ENCODE data around the gene SLC30A4. TPM values are rescaled to one million over a fixed set of nuclear protein-coding genes. Genes with fewer than 3 reads are reported as not detected.
"Not testable (repeated sequence)": the region's sequence is repeated elsewhere in the genome, so short reads cannot be mapped to it uniquely, and the experiment has no call there.

SLC30A4 gene, protein sequence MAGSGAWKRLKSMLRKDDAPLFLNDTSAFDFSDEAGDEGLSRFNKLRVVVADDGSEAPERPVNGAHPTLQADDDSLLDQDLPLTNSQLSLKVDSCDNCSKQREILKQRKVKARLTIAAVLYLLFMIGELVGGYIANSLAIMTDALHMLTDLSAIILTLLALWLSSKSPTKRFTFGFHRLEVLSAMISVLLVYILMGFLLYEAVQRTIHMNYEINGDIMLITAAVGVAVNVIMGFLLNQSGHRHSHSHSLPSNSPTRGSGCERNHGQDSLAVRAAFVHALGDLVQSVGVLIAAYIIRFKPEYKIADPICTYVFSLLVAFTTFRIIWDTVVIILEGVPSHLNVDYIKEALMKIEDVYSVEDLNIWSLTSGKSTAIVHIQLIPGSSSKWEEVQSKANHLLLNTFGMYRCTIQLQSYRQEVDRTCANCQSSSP
- 10 to 100 TPM in 1 of 2 donors, 1 to 10 TPM in 1; 9.2 to 11.3 TPM for total RNA-seq
- long read RNA-seq, donor 1, partial matches to known transcripts, result 0 of 4 reads
- long read RNA-seq, donor 1, other reads (novel, unspliced or antisense), result 4 of 4 reads
- long read RNA-seq, donor 2, partial matches to known transcripts, result 1 of 5 reads
- long read RNA-seq, donor 2, other reads (novel, unspliced or antisense), result 4 of 5 reads

DNA sequence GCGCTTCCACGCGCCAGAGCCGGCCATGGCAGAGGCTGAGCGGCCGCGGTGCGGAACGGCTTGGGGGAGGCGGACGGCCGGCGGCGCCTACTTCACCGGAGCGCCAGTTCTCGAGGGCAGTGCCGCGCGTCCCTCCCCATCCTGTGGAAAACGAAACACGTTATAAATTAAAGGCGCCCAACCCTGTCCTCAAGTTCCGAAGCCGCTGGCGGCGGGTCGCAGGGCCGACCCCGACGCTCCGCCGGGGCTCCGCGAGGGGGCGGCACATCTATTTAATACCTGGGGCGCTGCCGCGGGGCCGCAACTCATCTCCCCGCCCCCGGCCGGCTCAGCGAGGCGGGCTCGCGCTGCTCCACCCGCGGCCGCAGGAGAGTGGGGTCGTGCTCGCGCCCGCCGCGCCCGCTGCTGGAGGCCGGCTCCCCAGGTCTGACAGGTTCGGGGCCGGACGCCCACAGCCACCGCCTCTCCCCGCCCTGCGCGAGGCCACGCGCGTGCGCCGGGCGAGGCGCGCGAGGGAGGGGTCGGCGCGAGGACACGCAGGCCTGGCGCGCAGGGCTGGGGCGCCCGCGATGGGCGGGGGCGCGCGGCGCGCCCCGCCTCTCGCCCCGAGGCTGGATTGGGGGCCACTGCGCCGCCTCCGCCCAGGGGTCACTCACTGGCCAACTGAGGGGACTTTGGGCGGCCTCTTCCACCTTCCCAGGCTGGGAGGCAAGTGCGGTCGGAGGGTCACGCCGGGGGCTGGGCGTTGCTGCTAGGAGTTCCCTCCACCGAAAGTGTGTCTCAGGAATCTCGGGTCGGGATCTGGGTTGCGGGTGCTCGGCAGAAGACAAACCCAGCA lies at the start of gene SLC30A4:
Gene SLC30A4, minus strand, starts transcription at position 428 of the 838 bp plus-strand sequence. Its CDS starts 401 bp downstream, at position 27.
- intact Hi-C loops (cut with DNase I), result loop anchor here (10.0 kb wide), 1 partner anchor 92 kb away; no protein-coding TSS in a partner anchor
- peak; percentile 89 for DNase-seq (ENCODE audit: low spot score)

DNA sequence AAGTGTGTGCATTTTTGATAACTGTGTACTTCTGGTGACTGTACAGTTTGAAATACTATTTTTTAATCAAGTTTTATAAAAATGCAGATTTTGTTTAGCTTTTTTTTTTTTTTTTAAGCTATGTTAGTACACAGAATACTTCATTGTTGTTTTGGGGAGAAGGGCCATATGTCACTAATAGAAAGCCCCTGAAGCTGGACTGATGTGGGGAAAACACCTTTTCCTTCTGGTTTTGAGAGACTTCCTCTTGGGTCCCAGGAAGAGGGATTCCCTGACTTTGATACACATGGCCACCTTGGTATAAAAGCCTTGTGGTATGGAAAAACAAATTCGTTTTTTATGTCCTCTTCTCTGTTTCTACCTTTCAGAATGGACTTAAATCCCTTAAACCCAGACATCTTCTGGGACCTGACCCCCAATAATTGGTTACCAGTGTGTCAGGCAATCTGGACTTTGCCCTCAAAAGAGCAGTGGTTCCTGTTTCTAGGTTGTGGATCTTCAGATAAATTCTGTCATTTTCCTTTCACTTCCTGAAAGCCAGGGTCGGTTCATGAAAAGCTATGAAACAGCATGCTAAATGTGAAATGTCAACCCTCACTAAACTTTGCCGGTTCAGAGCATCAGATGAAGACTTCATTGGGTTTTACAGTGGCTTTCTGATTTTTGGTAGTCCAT lies 33.5 kb upstream of the SLC30A4 start:
- no peak for DNase-seq (ENCODE audit: low spot score)
- intact Hi-C loops (cut with DNase I), result no loop called here

DNA sequence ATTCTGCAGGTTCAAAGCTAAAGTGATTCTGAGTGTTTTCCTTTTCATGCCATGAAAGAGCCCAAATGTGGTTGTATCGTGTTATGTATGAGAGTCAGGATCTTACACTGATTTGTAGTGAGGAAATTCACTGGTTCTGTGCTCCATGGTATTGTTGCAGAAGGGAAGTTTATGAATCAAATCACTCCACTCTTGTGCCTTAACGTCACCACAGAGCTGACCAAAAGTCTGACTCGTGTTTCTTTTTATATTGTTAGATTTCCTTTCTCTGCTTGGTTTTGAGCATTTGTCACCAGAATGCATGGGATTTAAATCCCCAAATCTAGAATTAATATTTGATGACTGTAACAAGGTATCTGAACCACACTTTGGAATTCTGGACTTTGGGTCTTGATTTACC lies 29.1 kb upstream of the SLC30A4 start:
- DNase-seq (ENCODE audit: low spot score), result no peak
- intact Hi-C loops (cut with DNase I), result no loop called here

DNA sequence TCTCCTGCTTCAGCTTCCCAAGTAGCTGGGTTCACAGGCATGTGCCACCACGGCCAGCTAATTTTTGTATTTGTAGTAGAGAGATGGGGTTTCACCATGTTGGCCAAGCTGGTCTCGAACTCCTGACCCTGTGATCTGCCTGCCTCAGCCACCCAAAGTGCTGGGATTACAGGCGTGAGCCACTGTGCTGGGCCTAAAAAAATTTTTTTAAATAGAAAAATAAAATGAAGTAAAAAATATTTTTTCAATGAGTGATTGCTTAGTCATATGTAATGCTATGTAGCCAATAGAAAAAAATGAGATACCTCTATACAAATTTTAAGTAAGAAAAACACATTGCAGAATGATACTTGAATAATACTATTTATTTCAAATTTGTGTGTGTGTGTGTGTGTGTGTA lies 27.9 kb upstream of the SLC30A4 start:
- DNase-seq (ENCODE audit: low spot score), result no peak
- intact Hi-C loops (cut with DNase I), result no loop called here

GRCh38 chr15:45549541-45550220 lies 27.1 kb upstream of the SLC30A4 start:
- intact Hi-C loops (cut with DNase I), result no loop called here
- DNase-seq (ENCODE audit: low spot score), result no peak

DNA sequence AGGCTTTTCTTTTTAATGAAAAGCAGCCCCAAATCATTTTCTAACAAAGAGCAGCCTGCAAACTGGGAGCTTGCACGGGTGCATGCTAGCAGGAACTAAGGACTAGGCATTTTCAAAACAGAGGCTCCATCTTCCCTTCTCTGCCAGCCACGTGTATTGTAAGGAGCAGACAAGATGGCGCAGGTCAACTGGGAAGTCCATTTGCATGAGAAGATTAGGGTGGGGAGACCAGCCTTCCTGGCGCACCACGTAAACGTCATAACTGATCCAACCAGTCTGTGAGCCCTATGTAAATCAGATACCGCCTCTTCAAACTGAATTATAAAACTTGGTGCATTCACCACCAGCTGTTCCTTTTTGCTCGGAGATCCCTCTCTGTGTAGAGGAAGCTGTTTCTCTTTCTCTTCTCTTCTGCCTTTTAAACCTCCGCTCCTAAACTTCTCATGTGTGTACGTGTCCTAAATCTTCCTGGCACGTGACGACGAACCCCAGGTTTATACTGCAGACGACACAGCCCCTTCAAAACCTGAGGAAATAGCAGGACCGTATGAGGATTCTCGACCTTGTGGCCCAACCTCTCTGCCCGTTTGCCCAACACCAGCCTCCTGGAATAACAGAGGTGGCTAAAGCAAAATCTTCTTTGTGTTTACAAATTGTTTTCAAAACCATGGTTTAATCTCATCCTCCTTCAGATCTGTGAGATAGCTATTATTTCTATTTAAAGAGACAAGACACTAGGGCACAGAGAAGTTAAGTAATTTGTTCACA lies 26.4 kb upstream of the SLC30A4 start:
- DNase-seq (ENCODE audit: low spot score), result no peak
- intact Hi-C loops (cut with DNase I), result no loop called here

DNA sequence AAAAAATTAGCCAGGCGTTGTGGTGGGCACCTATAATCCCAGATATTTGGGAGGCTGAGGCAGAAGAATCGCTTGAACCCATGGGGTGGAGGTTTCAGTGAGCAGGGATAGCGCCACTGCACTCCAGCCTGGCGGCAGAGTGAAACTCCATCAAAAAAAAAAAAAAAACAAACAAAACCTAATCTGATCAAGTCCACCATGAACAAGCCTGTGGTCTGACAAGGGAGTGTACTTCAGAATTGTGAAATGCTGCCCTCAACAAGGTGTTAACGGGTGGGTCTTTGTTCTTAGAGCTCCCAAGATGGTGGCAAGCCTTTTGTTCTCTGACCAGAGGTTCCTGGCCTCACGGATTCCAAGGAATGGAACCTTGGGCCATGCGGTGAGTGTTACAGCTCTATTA lies 24.2 kb upstream of the SLC30A4 start:
- intact Hi-C loops (cut with DNase I), result no loop called here
- DNase-seq (ENCODE audit: low spot score), result no peak

DNA sequence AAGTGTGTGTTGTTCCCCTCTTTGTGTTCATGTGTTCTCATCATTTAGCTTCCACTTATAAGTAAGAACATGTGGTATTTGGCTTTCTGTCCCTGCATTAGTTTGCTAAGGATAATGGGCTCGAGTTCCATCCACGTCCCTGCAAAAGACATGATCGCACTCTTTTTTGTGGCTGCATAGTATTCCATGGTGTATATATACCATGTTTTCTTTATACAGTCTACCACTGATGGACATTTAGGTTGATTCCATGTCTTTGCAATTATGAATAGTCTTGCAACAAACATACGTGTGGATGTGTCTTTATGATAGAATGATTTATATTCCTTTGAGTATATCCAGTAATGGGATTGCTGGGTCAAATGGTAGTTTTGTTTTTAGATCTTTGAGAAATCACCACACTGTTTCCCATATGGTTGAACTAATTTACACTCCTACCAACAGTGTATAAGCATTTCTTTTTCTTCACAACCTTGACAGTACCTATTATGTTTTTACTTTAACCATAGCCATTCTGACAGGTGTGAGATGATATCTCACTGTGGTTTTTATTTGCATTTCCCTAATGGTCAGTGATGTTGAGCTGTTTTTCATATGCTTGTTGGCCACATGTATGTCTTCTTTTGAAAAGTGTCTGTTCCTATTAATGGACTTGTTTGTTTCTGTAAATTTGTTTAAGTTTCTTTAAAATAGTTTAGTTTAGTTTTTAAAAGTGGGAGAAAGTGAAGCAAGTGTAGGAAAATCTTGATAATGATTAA lies 21.9 kb upstream of the SLC30A4 start:
- DNase-seq (ENCODE audit: low spot score), result no peak

GRCh38 chr15:45543051-45543450 lies 20.5 kb upstream of the SLC30A4 start:
- DNase-seq (ENCODE audit: low spot score), result no peak
- intact Hi-C loops (cut with DNase I), result loop anchor here in 1 of 2 donors (5.0 kb wide), 1 partner anchor 389 kb away; no protein-coding TSS in a partner anchor

More for the DNA sequence above, 21.9 kb upstream of the SLC30A4 start:
- intact Hi-C loops (cut with DNase I), result loop anchor here in 1 of 2 donors (5.0 kb wide), 1 partner anchor 388 kb away; no protein-coding TSS in a partner anchor

DNA sequence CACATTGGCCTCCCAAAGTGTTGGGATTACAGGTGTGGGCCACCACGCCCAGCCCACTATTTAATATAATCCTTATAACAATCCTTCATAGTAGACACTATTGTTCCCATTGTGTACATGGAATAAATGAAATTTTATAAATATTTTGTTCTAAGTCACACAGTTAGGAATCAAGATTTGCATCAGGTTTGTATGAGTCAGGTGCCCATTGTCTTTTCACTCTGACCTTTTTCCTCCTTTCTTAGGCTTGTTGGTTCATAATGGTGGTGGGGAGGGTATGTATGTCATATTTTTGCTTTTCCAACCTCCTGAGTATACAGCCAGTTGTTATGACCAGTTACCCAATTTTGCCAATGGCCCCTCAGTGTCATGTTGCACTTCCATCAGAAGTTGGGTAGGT lies 18.0 kb upstream of the SLC30A4 start:
- DNase-seq (ENCODE audit: low spot score), result no peak
- intact Hi-C loops (cut with DNase I), result loop anchor here in 1 of 2 donors (5.0 kb wide), 1 partner anchor 392 kb away; no protein-coding TSS in a partner anchor

DNA sequence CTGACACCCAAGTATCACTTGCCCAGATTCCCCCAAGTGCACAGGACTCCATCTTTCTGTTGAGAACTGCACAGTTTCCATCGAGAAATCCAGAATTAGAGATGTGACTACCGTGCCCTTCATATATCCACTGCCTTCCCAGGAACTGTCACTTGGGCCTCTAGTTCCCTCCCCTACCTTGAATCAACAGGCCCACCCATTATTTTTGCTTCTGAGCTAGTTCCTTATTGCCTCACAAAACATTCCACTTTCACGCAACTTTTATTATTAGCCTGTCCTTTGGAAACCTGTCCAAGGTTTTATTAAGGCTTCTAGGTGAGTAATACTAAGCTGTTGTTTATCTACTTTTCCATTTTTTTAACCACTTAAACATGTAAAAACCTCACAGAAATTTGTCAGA lies 17.1 kb upstream of the SLC30A4 start:
- no peak for DNase-seq (ENCODE audit: low spot score)
- intact Hi-C loops (cut with DNase I), result loop anchor here in 1 of 2 donors (5.0 kb wide), 1 partner anchor 393 kb away; no protein-coding TSS in a partner anchor

DNA sequence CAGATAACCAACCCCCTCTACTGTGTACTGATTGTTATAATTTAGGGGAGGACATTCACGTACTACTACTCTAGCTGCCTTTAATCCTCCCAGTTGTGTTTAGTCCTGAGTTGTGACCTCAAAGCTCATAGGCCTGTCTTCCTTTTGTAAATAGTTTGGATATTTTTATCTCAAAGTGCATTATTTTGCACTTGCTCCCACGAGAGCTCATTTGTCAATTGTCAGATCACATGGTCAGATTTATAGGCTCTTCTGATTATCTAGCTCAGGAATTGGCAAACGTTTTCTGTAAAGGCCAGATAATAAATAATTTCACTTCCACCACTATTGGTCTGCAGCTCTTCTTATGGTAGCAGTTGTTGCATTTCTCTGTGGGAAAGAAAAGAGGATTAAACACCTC lies 14.4 kb upstream of the SLC30A4 start:
- no peak for DNase-seq (ENCODE audit: low spot score)
- intact Hi-C loops (cut with DNase I), result no loop called here

DNA sequence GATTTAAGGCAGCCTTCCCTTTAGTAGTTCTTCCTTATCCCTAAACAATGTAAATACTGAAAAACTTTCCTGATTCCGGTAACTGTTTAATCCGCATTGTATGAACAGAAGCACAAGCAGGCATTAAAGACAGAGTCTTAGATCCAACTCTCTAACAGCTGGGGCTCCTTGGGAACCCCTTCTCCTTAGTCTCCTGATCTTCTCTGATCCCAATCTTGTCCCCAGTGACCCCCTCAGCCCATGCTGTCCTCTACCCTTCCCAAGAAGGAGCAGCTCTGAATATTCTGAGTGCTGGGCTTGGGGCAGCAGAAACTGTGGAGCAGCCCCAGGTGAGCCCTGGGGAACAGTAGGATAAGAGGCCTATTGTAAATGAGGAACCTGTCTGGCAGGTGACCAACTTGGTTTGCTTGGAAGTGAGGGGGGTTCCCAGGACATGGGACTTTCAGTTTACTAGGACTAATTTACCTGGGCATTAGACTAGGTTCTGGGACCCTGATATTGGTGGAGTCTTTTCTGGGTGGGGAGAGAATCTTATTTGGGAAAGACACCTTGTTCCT lies 13.0 kb upstream of the SLC30A4 start:
- no peak for DNase-seq (ENCODE audit: low spot score)
- intact Hi-C loops (cut with DNase I), result no loop called here

- intact Hi-C loops (cut with DNase I), result no loop called here
- no peak for DNase-seq (ENCODE audit: low spot score)
These were observed 12.3 kb upstream of the SLC30A4 start for GRCh38 chr15:45534821-45535220.

DNA sequence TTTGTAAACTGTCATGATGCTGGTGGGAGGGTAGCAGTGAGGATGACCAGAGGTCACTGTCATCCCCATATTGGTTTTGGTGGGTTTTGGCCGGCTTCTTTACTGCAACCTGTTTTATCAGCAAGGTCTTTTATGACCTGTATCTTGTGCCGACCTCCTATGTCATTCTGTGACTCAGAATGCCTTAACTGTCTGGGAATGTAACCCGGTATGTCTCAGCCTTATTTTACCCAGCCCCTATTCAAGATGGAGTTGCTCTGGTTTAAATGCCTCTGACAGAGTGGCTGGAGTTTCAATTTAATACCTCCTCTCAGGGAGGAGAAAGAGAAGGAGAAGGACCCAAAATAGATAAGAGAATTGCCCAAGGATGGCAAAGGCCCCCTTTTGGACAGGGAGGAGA lies 10.3 kb upstream of the SLC30A4 start:
- DNase-seq (ENCODE audit: low spot score); intact Hi-C loops (cut with DNase I): not testable (repeated sequence)

DNA sequence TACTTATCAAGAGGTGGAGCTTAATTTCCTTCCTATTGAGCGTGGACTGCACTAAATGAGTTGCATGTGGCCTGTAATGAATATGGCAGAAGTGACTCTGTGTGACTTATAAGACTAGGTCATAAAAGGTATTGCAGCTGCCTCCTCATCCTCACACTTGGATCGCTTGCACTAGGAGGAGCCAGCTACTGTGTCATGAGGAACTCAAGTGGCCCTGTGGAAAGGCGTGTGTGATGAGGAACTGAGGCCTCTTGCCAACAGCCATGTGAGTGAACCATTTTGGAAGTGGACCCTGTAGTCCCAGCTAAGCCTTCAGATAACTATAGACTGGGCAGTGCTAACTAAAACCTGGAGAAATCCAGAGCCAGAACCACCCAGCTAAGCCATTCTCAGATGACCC lies 7.1 kb upstream of the SLC30A4 start:
- intact Hi-C loops (cut with DNase I), result loop anchor here (10.0 kb wide), 1 partner anchor 85 kb away; no protein-coding TSS in a partner anchor
- no peak for DNase-seq (ENCODE audit: low spot score)

GRCh38 chr15:45527086-45527485 lies 4.5 kb upstream of the SLC30A4 start:
- intact Hi-C loops (cut with DNase I), result loop anchor here (10.0 kb wide), 1 partner anchor 88 kb away; no protein-coding TSS in a partner anchor
- DNase-seq (ENCODE audit: low spot score), result no peak
